ENCODE results near the gene HAVCR1.

HAVCR1 gene

GRCh38 chr5:157068785-157069184 is 9.9 kb upstream of the HAVCR1 start:
- no peaks in the 10 kb centered on the region for H3K9me3 ChIP-seq
- H3K27ac ChIP-seq: no peak overlapping the region
- no peaks in the 10 kb centered on the region for H3K36me3 ChIP-seq
- DNase-seq: no peak
- no peak overlapping the region for H3K4me3 ChIP-seq
- no peak for TF ChIP-seq CTCF (IDR thresholded peaks at IDR 0.05)
- no peaks in the 10 kb centered on the region for H3K4me1 ChIP-seq
- H3K27me3 ChIP-seq: no peaks in the 10 kb centered on the region
- intact Hi-C loops (cut with DNase I; ENCODE audit: low total_unique reads): no loop called here

DNA sequence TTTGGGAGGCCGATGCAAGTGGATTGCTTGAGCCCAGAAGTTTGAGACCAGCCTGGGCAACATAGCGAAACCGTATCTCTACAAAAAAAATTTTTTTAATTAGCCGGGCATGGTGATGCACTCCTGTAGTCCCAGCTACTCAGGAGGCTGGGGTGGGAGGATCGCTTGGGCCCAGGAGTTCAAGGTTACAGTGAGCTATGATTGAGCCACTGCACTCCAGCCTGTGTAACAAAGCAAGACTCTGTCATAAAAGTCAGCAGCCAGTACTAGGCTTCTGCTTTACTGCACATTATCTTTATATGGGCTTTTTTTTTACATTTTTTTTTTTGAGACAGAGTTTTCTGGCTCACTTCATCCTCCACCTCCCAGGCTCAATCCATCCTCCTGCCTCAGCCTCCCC is 9.4 kb upstream of the HAVCR1 start:
- intact Hi-C loops (cut with DNase I; ENCODE audit: low total_unique reads): no loop called here
- no peak for TF ChIP-seq CTCF (IDR thresholded peaks at IDR 0.05)
- H3K27ac ChIP-seq: no peak overlapping the region

GRCh38 chr5:157067005-157067404 is 8.1 kb upstream of the HAVCR1 start:
- intact Hi-C loops (cut with DNase I; ENCODE audit: low total_unique reads): no loop called here
- Histone ChIP-seq H3K27ac (no peak overlapping the region), H3K4me3 (no peak overlapping the region), H3K36me3 (no peaks in the 10 kb centered on the region), H3K4me1 (no peaks in the 10 kb centered on the region), H3K27me3 (no peaks in the 10 kb centered on the region), H3K9me3 (no peaks in the 10 kb centered on the region)
- TF ChIP-seq CTCF (IDR thresholded peaks at IDR 0.05): no peak
- no peak for DNase-seq

More for the DNA sequence above, 9.4 kb upstream of the HAVCR1 start:
- Histone ChIP-seq H3K27me3 (no peaks in the 10 kb centered on the region), H3K4me3 (no peak overlapping the region), H3K36me3 (no peaks in the 10 kb centered on the region), H3K4me1 (no peaks in the 10 kb centered on the region), H3K9me3 (no peaks in the 10 kb centered on the region)
- DNase-seq: no peak

- Histone ChIP-seq H3K4me1 (no peaks in the 10 kb centered on the region), H3K9me3 (no peaks in the 10 kb centered on the region), H3K4me3 (no peak overlapping the region), H3K27ac (no peak overlapping the region), H3K36me3 (no peaks in the 10 kb centered on the region), H3K27me3 (no peaks in the 10 kb centered on the region)
- TF ChIP-seq CTCF (IDR thresholded peaks at IDR 0.05): no peak
- DNase-seq: no peak
- intact Hi-C loops (cut with DNase I; ENCODE audit: low total_unique reads): no loop called here
These were observed 7.2 kb upstream of the HAVCR1 start for GRCh38 chr5:157066080-157066479.

DNA sequence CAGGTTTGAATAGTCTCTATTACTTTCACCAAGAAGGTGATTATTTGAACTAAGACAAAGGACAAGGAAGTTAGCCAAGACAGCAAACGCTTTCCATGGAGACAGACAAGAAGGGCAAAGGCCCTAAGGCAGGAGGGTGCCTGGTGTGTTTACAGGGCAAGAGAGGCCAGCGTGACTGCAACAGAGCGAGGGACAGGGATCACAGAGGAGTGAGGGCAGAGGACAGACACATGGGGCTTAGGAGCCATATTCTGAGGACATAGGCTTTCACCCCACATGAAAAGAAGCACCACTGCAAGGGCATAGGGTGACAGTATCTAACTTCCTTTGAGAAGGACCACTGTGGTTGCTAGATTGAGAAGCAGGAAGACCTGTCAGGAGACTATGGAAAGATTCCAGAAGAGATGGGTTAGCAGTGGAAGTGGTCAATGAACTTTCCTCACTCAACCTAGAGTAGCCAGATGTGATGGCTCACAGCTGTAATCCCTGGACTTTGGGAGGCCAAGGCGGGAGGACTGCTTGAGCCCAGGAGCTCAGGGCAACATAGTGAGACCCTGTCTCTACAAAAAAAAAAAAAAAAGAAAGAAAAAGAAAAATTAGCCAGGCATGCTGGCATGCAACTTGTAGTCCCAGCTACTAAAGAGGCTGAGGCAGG is 5.0 kb upstream of the HAVCR1 start:
- Histone ChIP-seq H3K4me3 (no peak overlapping the region), H3K9me3 (no peaks in the 10 kb centered on the region), H3K4me1 (no peaks in the 10 kb centered on the region), H3K27me3 (no peaks in the 10 kb centered on the region), H3K27ac (no peak overlapping the region), H3K36me3 (no peaks in the 10 kb centered on the region)
- no peak for TF ChIP-seq CTCF (IDR thresholded peaks at IDR 0.05)
- no peak for DNase-seq
- intact Hi-C loops (cut with DNase I; ENCODE audit: low total_unique reads): no loop called here

DNA sequence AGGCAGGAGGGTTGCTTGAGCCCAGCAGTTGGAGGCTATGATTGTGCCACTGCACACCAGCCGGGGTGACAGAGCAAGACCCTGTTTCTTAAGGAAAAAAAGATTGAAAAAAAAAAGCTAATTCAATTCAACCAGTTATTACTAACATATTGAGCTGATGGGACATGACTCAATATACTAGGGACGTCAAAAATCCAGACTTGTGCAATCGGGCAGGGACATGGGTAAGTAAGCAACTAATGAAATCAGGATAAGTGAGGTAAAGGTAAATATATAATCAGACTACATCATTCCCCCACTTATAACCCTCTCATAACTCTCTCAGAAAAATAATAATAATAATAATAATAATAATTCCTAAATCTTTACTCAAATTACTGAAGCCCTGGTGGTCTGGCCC is 975 bp upstream of the HAVCR1 start:
- no peak overlapping the region for H3K27ac ChIP-seq
- H3K4me3 ChIP-seq: no peak overlapping the region
- no peak for DNase-seq
- no peaks in the 10 kb centered on the region for H3K27me3 ChIP-seq
- no peaks in the 10 kb centered on the region for H3K36me3 ChIP-seq
- intact Hi-C loops (cut with DNase I; ENCODE audit: low total_unique reads): no loop called here
- H3K9me3 ChIP-seq: no peaks in the 10 kb centered on the region
- no peak for TF ChIP-seq CTCF (IDR thresholded peaks at IDR 0.05)
- no peaks in the 10 kb centered on the region for H3K4me1 ChIP-seq
